Measurements from ENCODE around the gene SMARCA2. TPM values are rescaled to one million over a fixed set of nuclear protein-coding genes. Genes with fewer than 3 reads are reported as not detected.

The SMARCA2 gene
- total and polyA plus RNA-seq, 10 of the 15 experiments (the other 5 are each of a cell fraction or from before 2014, with no cell fraction given) = 100 to 392 (median 204) TPM

DNA sequence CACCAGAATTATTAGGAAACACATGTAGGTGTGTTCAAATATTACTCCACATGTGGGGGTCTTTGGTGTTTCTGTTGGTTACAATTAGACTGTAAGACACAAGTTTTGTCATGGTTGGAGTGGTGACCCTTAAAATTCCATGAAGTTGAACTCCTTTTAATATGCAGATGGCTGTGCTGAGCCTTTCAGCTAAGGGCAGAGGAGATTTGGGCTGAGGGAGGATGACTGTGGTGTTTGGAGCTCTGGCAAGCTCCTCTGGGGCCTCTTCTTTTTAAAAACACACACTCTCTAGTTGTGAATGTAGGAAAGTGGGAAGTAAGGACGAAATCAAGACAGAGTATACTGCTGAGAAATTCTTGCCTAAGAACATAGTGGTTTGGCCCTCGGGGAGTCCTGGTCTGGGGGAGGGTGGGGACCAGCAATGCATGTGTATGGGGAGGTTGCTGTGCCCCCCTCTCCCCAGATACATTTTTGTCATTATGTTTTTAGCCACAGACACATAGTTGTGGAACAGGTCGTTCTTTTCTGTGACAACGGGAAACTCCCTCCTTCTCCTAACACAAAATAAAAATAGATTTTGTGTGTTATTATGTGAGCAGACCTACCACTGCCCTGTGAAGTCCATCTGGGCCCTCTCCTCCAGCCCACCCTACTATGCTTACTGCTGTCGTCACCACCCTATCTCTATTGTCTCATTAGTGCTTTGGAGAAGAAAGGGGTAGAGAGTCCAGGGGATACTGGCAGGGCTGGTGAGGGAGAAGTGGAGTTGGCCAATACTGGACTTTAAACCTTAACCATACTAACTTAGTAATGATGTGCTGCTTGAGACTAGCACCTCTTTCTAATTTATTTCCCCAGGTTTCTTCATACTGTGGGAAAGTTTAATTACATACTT is 10.0 kb downstream of the SMARCA2 start:
- Histone ChIP-seq H3K9me3 (replicated peaks; ENCODE audit: control insufficient read depth, insufficient read depth, low read length) (no peaks in the 10 kb centered on the region), H2AFZ (ENCODE audit: control insufficient read depth, low read depth, low read length) (no peak overlapping the region), H3K9ac (ENCODE audit: control insufficient read depth, insufficient read depth, low read length) (peak overlapping the region; percentile 40; the same call in 1 of the 2 replicates), H3K36me3 (ENCODE audit: control insufficient read depth in 2 of 2, insufficient read depth in 2 of 2, low read length in 1 of 2) (peaks cover 5 to 23% of the 10 kb centered on the region in 2 experiments), H4K20me1 (ENCODE audit: control insufficient read depth, insufficient read depth) (peaks cover 16% of the 10 kb centered on the region), H3K27ac (ENCODE audit: control insufficient read depth, insufficient read depth) (peak overlapping the region; percentile 7), H3K79me2 (ENCODE audit: control insufficient read depth, insufficient read depth, low read length) (peaks cover 100% of the 10 kb centered on the region), H3K27me3 (replicated peaks in 1 of 2; ENCODE audit: control insufficient read depth in 2 of 2, insufficient read depth in 2 of 2, low read length in 1 of 2) (no peaks in the 10 kb centered on the region), H3K4me1 (ENCODE audit: control insufficient read depth, insufficient read depth, low read length) (peaks cover 54% of the 10 kb centered on the region), H3K4me3 (peak overlapping the region; percentile 39; the same call in 1 of the 2 replicates), H3K4me2 (ENCODE audit: control insufficient read depth, insufficient read depth) (peak overlapping the region; percentile 88)
- in situ Hi-C loops (cut with MboI) (no loop called here), intact Hi-C loops (cut with micrococcal nuclease; ENCODE audit: unreplicated experiment) (no loop called here)
- RAD21 ChIA-PET (ENCODE audit: unreplicated experiment) = interaction anchor here (1.0 kb wide), 1 partner anchor 13 kb away, joined by 3 read pairs; no protein-coding TSS in a partner anchor
- TF ChIP-seq PML (IDR thresholded peaks at IDR 0.05; ENCODE audit: low read length) = no peak
- TF ChIP-seq MEF2B (IDR thresholded peaks at IDR 0.05; ENCODE audit: partially characterized antibody, poor library complexity, severe bottlenecking) = peak; percentile 74
- TF ChIP-seq, protein P1, sequence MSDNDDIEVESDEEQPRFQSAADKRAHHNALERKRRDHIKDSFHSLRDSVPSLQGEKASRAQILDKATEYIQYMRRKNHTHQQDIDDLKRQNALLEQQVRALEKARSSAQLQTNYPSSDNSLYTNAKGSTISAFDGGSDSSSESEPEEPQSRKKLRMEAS (IDR thresholded peaks at IDR 0.05; ENCODE audit: low read depth, low read length) = no peak
- TF ChIP-seq MTA2 (IDR thresholded peaks at IDR 0.05; ENCODE audit: low read depth) = peak; percentile 27; the same call in 1 of the 2 replicates
- no peak for TF ChIP-seq YY1 (IDR thresholded peaks at IDR 0.05; ENCODE audit: low read depth, low read length)
- no peak for TF ChIP-seq STAT3 (IDR thresholded peaks at IDR 0.05; ENCODE audit: low read depth, low read length)
- TF ChIP-seq, protein P2, sequence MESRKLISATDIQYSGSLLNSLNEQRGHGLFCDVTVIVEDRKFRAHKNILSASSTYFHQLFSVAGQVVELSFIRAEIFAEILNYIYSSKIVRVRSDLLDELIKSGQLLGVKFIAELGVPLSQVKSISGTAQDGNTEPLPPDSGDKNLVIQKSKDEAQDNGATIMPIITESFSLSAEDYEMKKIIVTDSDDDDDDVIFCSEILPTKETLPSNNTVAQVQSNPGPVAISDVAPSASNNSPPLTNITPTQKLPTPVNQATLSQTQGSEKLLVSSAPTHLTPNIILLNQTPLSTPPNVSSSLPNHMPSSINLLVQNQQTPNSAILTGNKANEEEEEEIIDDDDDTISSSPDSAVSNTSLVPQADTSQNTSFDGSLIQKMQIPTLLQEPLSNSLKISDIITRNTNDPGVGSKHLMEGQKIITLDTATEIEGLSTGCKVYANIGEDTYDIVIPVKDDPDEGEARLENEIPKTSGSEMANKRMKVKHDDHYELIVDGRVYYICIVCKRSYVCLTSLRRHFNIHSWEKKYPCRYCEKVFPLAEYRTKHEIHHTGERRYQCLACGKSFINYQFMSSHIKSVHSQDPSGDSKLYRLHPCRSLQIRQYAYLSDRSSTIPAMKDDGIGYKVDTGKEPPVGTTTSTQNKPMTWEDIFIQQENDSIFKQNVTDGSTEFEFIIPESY (IDR thresholded peaks at IDR 0.05) = no peak
- TF ChIP-seq IKZF1 (conservative IDR thresholded peaks at IDR 0.05) = no peak
- no peak for TF ChIP-seq ASH2L (IDR thresholded peaks at IDR 0.05; ENCODE audit: borderline replicate concordance, low read depth)
- TF ChIP-seq EZH2 (IDR thresholded peaks at IDR 0.05; ENCODE audit: borderline replicate concordance, control insufficient read depth, low read depth, low read length) = no peak
- TF ChIP-seq, protein P3, sequence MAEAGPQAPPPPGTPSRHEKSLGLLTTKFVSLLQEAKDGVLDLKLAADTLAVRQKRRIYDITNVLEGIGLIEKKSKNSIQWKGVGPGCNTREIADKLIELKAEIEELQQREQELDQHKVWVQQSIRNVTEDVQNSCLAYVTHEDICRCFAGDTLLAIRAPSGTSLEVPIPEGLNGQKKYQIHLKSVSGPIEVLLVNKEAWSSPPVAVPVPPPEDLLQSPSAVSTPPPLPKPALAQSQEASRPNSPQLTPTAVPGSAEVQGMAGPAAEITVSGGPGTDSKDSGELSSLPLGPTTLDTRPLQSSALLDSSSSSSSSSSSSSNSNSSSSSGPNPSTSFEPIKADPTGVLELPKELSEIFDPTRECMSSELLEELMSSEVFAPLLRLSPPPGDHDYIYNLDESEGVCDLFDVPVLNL (IDR thresholded peaks at IDR 0.05; ENCODE audit: low read depth, low read length) = no peak
- TF ChIP-seq TBL1XR1 (IDR thresholded peaks at IDR 0.05; ENCODE audit: low read depth, low read length) = 0 out of 2 replicates have a peak, but pooled peaks have one; percentile 28
- TF ChIP-seq POLR2AphosphoS5 (IDR thresholded peaks at IDR 0.05; ENCODE audit: low read length) = peak; percentile 4; the same call in 1 of the 2 replicates
- CTCF ChIA-PET = interaction anchor here (1.3 to 3.5 kb wide), 3 partner anchors 12 to 62 kb away, joined by 3 to 12 read pairs (median 6); no protein-coding TSS in a partner anchor
- DNase-seq (ENCODE audit: low read depth, low spot score) (no peak), FAIRE-seq (no peak), ATAC-seq (peak; percentile 48)
- BruUV-seq (replicated peaks) = no TSS peak
- SMC1A ChIA-PET (ENCODE audit: uncharacterized antibody, unreplicated experiment) = interaction anchor here (0.7 to 4.7 kb wide), 5 partner anchors 10 to 145 kb away, joined by 3 to 29 read pairs (median 6); no protein-coding TSS in a partner anchor
- POLR2A ChIA-PET = interaction anchor here (1.1 to 1.6 kb wide), 2 partner anchors 10 to 62 kb away, joined by 4 to 5 read pairs; partner anchors contain the start of gene SMARCA2
- 22% methylated on average over 5 of the region's 5 CpGs for WGBS (ENCODE audit: insufficient coverage, insufficient replicate concordance, low lambda C conversion rate, missing lambda C conversion rate)

Data from GM12878 (cell line).